ENCODE data around the gene GADD45G.

The GADD45G gene

DNA sequence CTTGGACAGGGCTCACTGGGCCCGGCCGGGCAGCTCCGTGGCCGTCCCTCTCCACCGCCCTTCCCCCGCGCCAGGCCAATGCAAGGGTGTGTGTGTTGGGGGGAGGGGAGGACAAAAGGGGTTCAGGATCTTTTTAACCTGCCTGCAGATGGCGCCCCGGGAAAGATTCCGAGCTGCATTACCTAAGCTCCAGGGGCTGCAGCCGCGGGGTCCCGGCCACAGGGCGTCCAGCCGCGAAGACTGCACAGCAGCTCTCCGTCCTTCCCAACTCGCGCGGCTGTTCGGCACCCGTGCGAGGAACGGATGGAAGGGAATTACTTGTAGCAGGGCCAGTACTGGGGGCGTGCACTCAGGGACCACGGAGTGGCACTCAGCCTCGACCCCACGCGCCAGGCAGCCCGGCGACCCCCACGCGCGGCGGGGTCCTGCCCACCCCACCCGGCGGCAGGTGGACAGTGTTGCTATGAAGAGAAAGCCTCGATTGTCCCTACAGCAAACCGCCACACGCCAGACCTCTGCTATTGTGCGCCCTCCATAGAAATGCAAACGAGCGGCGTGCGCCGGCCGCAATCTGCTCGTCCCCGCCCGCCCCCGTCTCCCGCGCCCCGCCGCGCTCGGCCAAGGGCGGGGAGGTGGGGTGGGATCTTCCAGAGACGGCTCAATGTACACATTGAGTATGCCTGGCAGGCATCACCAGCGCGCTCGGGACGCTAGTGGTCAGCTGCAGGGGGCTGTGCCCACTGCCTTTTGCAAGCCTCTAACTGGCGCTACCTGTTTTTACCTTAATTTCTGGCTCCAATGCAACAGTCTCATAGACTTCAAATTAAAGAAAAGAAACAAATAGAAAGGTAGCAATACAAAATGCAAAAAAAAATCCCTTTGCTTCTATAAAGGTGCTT is 796 bp upstream of the GADD45G start:
- peak; percentile 48 for TF ChIP-seq CTCF (IDR thresholded peaks at IDR 0.05; ENCODE audit: insufficient read depth, low read length, poor library complexity, severe bottlenecking)
- peak overlapping the region; percentile 39 for H3K4me3 ChIP-seq (replicated peaks; ENCODE audit: low read depth, low read length)
- DNase-seq (ENCODE audit: extremely low read depth, insufficient read length): peak; percentile 39
- peaks cover 4% of the 10 kb centered on the region for H3K27me3 ChIP-seq (replicated peaks; ENCODE audit: control insufficient read depth, insufficient read depth, low read length)
- H3K36me3 ChIP-seq (ENCODE audit: control insufficient read depth, insufficient read depth, low read length): no peaks in the 10 kb centered on the region

DNA sequence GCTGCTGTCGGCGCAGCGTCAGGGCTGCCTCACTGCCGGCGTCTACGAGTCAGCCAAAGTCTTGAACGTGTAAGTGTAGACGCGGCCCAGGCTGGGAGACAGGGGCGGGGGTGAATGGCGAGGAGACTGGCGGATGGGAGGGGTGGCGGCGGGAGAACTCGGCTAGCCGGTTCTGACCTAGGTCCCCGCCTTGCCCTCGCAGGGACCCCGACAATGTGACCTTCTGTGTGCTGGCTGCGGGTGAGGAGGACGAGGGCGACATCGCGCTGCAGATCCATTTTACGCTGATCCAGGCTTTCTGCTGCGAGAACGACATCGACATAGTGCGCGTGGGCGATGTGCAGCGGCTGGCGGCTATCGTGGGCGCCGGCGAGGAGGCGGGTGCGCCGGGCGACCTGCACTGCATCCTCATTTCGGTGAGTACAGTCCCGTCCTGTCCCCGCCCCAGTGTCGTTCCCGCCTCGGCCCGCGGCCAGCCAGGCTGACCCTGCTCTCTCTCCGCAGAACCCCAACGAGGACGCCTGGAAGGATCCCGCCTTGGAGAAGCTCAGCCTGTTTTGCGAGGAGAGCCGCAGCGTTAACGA is 745 bp downstream of the GADD45G start:
- peak; percentile 48 for DNase-seq (ENCODE audit: extremely low read depth, insufficient read length)
- no peaks in the 10 kb centered on the region for H3K36me3 ChIP-seq (ENCODE audit: control insufficient read depth, insufficient read depth, low read length)
- no peak for TF ChIP-seq CTCF (IDR thresholded peaks at IDR 0.05; ENCODE audit: insufficient read depth, low read length, poor library complexity, severe bottlenecking)
- peaks cover 2% of the 10 kb centered on the region for H3K27me3 ChIP-seq (replicated peaks; ENCODE audit: control insufficient read depth, insufficient read depth, low read length)
- peak overlapping the region; percentile 26 for H3K4me3 ChIP-seq (replicated peaks; ENCODE audit: low read depth, low read length)

DNA sequence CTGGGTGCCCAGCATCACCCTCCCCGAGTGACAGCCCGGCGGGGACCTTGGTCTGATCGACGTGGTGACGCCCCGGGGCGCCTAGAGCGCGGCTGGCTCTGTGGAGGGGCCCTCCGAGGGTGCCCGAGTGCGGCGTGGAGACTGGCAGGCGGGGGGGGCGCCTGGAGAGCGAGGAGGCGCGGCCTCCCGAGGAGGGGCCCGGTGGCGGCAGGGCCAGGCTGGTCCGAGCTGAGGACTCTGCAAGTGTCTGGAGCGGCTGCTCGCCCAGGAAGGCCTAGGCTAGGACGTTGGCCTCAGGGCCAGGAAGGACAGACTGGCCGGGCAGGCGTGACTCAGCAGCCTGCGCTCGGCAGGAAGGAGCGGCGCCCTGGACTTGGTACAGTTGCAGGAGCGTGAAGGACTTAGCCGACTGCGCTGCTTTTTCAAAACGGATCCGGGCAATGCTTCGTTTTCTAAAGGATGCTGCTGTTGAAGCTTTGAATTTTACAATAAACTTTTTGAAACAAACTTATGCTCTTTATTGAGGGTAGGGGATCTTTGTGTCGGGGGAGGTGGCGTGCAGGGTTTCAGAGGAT is 1.3 kb downstream of the GADD45G start:
- H3K27me3 ChIP-seq (replicated peaks; ENCODE audit: control insufficient read depth, insufficient read depth, low read length): peaks cover 2% of the 10 kb centered on the region
- H3K4me3 ChIP-seq (replicated peaks; ENCODE audit: low read depth, low read length): peak overlapping the region; percentile 6; the same call in 1 of the 2 replicates
- peak; percentile 31 for DNase-seq (ENCODE audit: extremely low read depth, insufficient read length)
- H3K36me3 ChIP-seq (ENCODE audit: control insufficient read depth, insufficient read depth, low read length): no peaks in the 10 kb centered on the region
- no peak for TF ChIP-seq CTCF (IDR thresholded peaks at IDR 0.05; ENCODE audit: insufficient read depth, low read length, poor library complexity, severe bottlenecking)

- no peak for TF ChIP-seq CTCF (IDR thresholded peaks at IDR 0.05; ENCODE audit: insufficient read depth, low read length, poor library complexity, severe bottlenecking)
- H3K27me3 ChIP-seq (replicated peaks; ENCODE audit: control insufficient read depth, insufficient read depth, low read length): peaks cover 4% of the 10 kb centered on the region
- H3K36me3 ChIP-seq (ENCODE audit: control insufficient read depth, insufficient read depth, low read length): no peaks in the 10 kb centered on the region
- no peak overlapping the region for H3K4me3 ChIP-seq (replicated peaks; ENCODE audit: low read depth, low read length)
- peak; percentile 15 for DNase-seq (ENCODE audit: extremely low read depth, insufficient read length)
Measured at GRCh38 chr9:89606624-89607311, 2.0 kb downstream of the GADD45G start.

DNA sequence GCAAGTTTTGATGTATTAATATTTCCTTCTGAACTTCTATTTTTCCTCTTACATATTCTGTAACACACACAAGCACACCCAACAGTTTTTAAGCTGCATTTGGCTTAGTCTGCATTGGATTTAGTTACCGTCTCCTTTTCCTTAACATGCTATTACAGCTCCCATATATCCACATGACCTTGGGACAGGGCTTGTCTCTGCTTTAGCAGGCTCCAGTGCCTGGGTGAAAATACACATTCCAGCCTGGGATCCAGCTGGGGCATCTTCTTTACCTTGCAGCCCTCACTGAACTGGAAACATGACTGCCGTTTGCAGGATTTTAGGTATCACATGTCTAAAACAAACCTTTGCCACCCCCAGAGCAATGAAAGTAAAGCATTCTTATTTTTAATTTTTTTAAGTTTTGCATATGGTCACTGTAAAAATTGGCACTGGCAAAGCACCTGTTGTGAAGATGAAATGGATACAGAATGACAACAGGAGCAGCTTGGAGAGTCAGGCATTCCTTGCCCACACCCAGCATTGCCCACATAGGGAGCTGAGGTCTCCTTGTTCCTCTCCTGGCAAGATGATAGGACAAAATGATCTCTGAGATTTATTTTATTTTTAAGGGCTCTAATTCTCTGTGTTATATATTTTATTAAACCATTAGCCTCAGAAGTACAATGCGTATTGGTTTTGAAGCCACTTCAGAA is 4.0 kb downstream of the GADD45G start:
- no peak for DNase-seq (ENCODE audit: extremely low read depth, insufficient read length)
- Histone ChIP-seq H3K36me3 (ENCODE audit: control insufficient read depth, insufficient read depth, low read length) (no peaks in the 10 kb centered on the region), H3K27me3 (replicated peaks; ENCODE audit: control insufficient read depth, insufficient read depth, low read length) (peaks cover 4% of the 10 kb centered on the region; the same call in 1 of the 2 replicates), H3K4me3 (replicated peaks; ENCODE audit: low read depth, low read length) (no peak overlapping the region)
- TF ChIP-seq CTCF (IDR thresholded peaks at IDR 0.05; ENCODE audit: insufficient read depth, low read length, poor library complexity, severe bottlenecking): no peak
